DMS79 treated with DMSO at 0.1 percent for 48 hours (cell line): ENCODE results near the gene CEP68.
A peak's percentile ranks its signal among the peaks of the same experiment; 100 is the strongest.
"Not testable (repeated sequence)": the region's sequence is repeated elsewhere in the genome, so short reads cannot be mapped to it uniquely, and the experiment has no call there.

ENCODE experiments used
- DNase-seq: peaks from one replicate; lab custom pipeline; 2025; lab: John Stamatoyannopoulos, UW

Gene CEP68, protein sequence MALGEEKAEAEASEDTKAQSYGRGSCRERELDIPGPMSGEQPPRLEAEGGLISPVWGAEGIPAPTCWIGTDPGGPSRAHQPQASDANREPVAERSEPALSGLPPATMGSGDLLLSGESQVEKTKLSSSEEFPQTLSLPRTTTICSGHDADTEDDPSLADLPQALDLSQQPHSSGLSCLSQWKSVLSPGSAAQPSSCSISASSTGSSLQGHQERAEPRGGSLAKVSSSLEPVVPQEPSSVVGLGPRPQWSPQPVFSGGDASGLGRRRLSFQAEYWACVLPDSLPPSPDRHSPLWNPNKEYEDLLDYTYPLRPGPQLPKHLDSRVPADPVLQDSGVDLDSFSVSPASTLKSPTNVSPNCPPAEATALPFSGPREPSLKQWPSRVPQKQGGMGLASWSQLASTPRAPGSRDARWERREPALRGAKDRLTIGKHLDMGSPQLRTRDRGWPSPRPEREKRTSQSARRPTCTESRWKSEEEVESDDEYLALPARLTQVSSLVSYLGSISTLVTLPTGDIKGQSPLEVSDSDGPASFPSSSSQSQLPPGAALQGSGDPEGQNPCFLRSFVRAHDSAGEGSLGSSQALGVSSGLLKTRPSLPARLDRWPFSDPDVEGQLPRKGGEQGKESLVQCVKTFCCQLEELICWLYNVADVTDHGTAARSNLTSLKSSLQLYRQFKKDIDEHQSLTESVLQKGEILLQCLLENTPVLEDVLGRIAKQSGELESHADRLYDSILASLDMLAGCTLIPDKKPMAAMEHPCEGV

GRCh38 chr2:65056215-65057053 is at the start of gene CEP68:
CEP68 (plus strand) TSS chr2:65056416; CDS start chr2:65069445, 13,029 bp downstream.
- peak; percentile 94 for DNase-seq

DNA sequence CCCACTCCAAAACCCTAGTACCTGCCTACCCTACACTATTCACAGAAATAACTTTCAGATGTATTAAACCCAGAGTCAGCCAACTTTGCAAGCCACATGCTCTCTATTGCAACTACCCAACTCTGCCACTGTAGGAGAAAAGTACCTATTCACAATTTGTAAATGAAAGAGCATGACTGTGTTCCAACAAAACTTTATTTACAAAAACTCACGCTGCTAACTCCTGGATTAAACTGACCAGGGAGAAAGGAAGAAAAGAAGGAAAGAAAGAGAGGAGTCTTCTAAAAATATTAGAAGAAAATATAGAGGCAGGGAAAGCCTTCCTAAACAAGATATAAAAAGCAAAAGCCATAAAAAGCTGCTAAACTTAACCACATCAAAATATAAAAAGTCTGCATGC is 42.4 kb upstream of the CEP68 start:
- no peak for DNase-seq

DNA sequence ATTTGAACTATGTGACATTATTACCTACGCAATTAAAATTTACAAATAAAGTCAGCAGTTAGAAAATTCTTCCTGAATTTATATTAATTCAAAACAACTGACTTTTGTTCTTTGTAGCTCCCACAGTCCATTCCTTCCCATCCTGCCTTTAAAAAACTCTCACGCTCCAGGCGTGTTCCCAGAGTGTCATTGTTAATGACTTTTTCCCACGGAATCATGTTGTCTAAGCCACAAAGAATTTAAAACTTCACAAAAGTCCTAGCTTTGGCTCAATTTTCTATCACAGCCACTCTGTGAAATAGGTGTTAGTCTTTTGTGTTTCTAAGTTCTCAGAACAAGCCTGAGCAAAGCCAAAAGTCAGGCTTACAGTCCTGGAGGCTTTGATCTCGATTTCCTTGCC is 40.5 kb upstream of the CEP68 start:
- DNase-seq: no peak

DNA sequence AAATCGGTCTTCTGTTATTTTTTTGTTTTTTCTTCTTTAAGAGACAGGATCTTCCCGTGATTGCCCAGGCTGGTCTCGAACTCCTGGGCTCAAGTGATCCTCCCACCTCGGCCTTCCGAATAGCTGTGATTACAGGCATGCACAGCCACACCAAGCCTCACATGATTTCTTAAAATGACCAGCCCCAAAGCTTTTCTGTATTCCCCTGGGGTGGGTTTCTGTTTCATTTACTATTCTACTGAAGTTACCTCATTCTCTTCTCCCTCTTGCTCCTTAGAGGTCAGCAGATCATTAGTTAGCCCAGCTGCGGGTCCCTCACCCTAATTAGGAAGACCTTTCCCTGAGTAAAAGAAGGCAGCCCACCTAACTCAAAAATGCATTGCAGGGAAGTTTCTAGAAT is 39.4 kb upstream of the CEP68 start:
- no peak for DNase-seq

DNA sequence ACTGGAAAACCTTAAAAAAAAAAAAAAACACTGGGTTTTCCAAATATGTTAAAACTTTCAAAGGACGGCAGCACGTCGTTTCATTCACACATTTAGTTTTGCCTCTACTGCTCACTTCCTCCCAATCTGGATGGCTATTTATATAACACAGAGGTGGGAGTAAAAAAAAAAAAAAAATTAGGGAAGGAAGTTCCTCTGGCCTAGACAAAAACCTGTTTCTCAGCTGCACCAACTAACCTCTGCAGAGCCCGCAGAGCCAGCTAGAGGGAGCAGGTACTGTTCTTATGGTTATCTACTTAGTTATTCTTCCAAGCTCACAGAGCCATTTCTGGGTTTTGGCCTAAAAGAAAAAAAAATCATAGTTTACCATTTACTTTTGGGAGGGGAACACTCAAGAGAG is 38.9 kb upstream of the CEP68 start:
- DNase-seq: no peak

DNA sequence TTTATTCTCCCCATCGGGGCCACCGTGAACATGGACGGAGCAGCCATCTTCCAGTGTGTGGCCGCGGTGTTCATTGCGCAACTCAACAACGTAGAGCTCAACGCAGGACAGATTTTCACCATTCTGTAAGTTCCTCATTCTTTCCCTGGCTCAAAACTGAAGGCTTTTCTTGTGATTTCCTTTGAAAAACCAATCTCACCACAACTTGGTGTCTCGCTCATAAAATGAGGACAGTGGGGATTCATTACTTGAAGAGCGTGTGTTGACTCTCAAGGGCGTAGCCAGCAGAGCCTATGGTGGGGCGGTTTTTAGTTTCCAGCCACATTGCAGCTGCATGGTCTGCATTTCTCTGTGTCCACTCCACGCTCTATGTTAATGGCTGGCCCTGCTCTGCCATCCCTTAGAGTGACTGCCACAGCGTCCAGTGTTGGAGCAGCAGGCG is 38.1 kb upstream of the CEP68 start:
- no peak for DNase-seq

DNA sequence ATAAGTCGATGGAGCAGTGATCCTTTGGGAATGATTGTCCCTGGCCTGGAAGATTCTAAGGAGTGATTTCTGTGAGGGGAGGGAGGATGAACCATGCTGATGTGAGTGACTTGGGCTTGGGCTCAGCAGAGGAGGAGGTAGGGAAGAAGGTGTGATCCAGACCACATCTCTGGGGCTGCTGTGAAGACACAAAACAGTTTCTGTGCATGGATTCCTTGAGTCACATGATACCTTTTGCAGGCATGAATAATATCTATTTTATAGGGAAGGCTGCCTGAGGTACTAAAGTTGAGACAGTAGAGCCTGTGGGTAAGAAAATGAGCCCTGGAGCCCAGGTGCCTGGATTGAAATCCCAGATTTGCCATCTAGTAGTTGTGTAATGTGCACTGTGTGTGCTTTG is 37.2 kb upstream of the CEP68 start:
- no peak for DNase-seq

- no peak for DNase-seq
These were observed 36.5 kb upstream of the CEP68 start for GRCh38 chr2:65019675-65020195.

- DNase-seq: not testable (repeated sequence)
These were observed 36.0 kb upstream of the CEP68 start for GRCh38 chr2:65020251-65020650.

- no peak for DNase-seq
These were observed 35.2 kb upstream of the CEP68 start for GRCh38 chr2:65020943-65021528.

GRCh38 chr2:65021709-65022108 is 34.5 kb upstream of the CEP68 start:
- no peak for DNase-seq

DNA sequence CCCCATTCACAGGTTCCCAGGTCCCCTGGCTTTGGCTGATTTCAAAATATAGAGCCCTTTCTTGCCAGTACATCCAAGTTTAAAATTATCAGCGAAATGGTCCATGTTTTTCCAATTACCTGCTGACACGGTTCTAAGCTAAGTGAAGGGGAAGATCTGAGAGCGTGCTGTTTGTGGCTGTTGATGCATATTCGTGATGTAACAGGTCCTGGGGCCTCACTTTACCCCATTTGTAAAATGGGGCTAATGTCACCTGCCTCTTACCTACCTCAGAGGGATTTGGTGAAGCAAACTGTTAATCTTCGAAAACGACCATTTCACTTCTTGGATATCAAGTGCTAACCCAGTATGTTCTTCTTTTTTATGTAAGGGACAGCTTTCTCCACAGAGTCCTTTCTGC is 34.0 kb upstream of the CEP68 start:
- no peak for DNase-seq

GRCh38 chr2:65023742-65024141 is 32.5 kb upstream of the CEP68 start:
- DNase-seq: no peak

GRCh38 chr2:65024149-65024829 is 31.9 kb upstream of the CEP68 start:
- no peak for DNase-seq

GRCh38 chr2:65025453-65026123 is 30.6 kb upstream of the CEP68 start:
- no peak for DNase-seq

- DNase-seq: no peak
These were observed 30.1 kb upstream of the CEP68 start for GRCh38 chr2:65026154-65026553.

DNA sequence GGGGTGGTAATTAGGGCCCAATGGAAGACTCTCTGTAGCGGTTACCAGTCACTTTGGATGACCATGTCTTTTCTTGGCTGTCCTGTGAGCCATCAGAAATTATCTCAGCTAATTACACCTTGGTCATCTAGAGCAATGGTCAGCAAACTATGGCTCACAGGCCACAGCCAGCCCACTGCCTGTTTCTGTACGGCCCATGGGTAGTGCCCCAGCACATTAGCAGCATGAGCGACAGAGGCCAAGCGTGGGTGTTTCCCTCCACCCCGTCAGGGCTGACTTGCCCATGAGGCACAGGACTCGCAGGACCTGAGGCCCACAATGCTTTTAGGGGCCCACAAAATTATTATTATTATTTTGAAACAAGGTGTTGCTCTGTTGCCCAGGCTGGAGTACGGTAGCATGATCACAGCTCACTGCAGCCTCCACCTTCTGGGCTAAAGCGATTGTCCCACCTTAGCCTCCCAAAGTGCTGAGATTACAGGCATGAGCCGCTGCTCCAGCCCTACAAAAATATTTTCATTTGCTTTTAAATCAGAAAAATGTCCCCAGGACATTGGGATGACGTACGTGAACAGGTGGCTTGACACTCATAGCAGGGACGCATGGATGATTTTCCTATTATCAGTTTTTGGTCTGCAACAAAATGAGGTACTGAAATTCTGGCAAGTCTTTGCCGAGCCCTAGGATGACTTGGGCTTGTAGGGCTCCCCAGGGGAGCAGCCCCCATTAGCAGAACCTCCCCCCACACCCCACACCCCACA is 29.3 kb upstream of the CEP68 start:
- no peak for DNase-seq

GRCh38 chr2:65027616-65028244 is 28.5 kb upstream of the CEP68 start:
- no peak for DNase-seq
